ENCODE results near the gene SEC31A. TPM values are rescaled to one million over a fixed set of nuclear protein-coding genes. Genes with fewer than 3 reads are reported as not detected.
A peak's percentile ranks its signal among the peaks of the same experiment; 100 is the strongest.
"Not testable (repeated sequence)": the region's sequence is repeated elsewhere in the genome, so short reads cannot be mapped to it uniquely, and the experiment has no call there.

SEC31A gene
- total RNA-seq, 2 experiments from 2014 or later = 87.9 to 89.8 TPM

GRCh38 chr4:82850684-82851083 is 40.3 kb downstream of the SEC31A start:
- Mint-ChIP-seq H3K27me3 (no peaks in the 10 kb centered on the region), H3K4me3 (no peak overlapping the region), H3K4me1 (peaks cover 5% of the 10 kb centered on the region), H3K27ac (no peak overlapping the region), H3K9me3 (ENCODE audit: low read depth) (no peaks in the 10 kb centered on the region), H3K36me3 (peaks cover 51% of the 10 kb centered on the region)
- DNase-seq = no peak
- ATAC-seq = no peak
- CTCF ChIA-PET = interaction anchor here (3.9 to 4.8 kb wide), 2 partner anchors 12 to 49 kb away, joined by 32 to 33 read pairs; partner anchors contain the start of gene THAP9

GRCh38 chr4:82848706-82849105 is 42.2 kb downstream of the SEC31A start:
- Mint-ChIP-seq H3K4me1 (peaks cover 5% of the 10 kb centered on the region), H3K27ac (no peak overlapping the region), H3K27me3 (no peaks in the 10 kb centered on the region), H3K36me3 (peaks cover 44% of the 10 kb centered on the region), H3K9me3 (ENCODE audit: low read depth) (no peaks in the 10 kb centered on the region), H3K4me3 (no peak overlapping the region)
- no peak for ATAC-seq
- CTCF ChIA-PET = no interaction called here
- DNase-seq = no peak

- Mint-ChIP-seq H3K9me3 (ENCODE audit: low read depth) (no peaks in the 10 kb centered on the region), H3K4me3 (no peak overlapping the region), H3K27ac (peak overlapping the region; percentile 14), H3K27me3 (no peaks in the 10 kb centered on the region), H3K4me1 (peaks cover 4% of the 10 kb centered on the region), H3K36me3 (peaks cover 30% of the 10 kb centered on the region)
- ATAC-seq (no peak), DNase-seq (no peak)
- CTCF ChIA-PET = interaction anchor here (1.3 kb wide), 1 partner anchor 10 kb away, joined by 5 read pairs; no protein-coding TSS in a partner anchor
Observed at GRCh38 chr4:82842593-82842992, 48.4 kb downstream of the SEC31A start.

- Mint-ChIP-seq H3K36me3 (peaks cover 29% of the 10 kb centered on the region), H3K4me3 (no peak overlapping the region), H3K27me3 (no peaks in the 10 kb centered on the region), H3K27ac (no peak overlapping the region), H3K9me3 (ENCODE audit: low read depth) (no peaks in the 10 kb centered on the region), H3K4me1 (peaks cover 4% of the 10 kb centered on the region)
- DNase-seq (no peak), ATAC-seq (no peak)
- CTCF ChIA-PET = interaction anchor here (0.6 kb wide), 1 partner anchor 155 kb away, joined by 3 read pairs; no protein-coding TSS in a partner anchor
Observed at GRCh38 chr4:82839624-82840023, 51.3 kb downstream of the SEC31A start.

- no peaks in the 10 kb centered on the region for H3K27me3 Mint-ChIP-seq
- DNase-seq (no peak), ATAC-seq (no peak)
- peaks cover 2% of the 10 kb centered on the region for H3K9me3 Mint-ChIP-seq (ENCODE audit: low read depth)
- no peaks in the 10 kb centered on the region for H3K4me1 Mint-ChIP-seq
- no peak overlapping the region for H3K27ac Mint-ChIP-seq
- no peak overlapping the region for H3K4me3 Mint-ChIP-seq
- peaks cover 37% of the 10 kb centered on the region for H3K36me3 Mint-ChIP-seq
- CTCF ChIA-PET = no interaction called here
Observed at GRCh38 chr4:82833696-82834313, 57.1 kb downstream of the SEC31A start.

GRCh38 chr4:82833060-82833459 is 57.9 kb downstream of the SEC31A start:
- H3K27ac Mint-ChIP-seq; ATAC-seq; H3K27me3 Mint-ChIP-seq; DNase-seq; H3K9me3 Mint-ChIP-seq (ENCODE audit: low read depth); CTCF ChIA-PET; H3K4me3 Mint-ChIP-seq; H3K4me1 Mint-ChIP-seq: not testable (repeated sequence)
- peaks cover 38% of the 10 kb centered on the region for H3K36me3 Mint-ChIP-seq

- DNase-seq (no peak), ATAC-seq (no peak)
- H3K9me3 Mint-ChIP-seq (ENCODE audit: low read depth) = no peaks in the 10 kb centered on the region
- H3K36me3 Mint-ChIP-seq = peaks cover 43% of the 10 kb centered on the region
- no peaks in the 10 kb centered on the region for H3K27me3 Mint-ChIP-seq
- CTCF ChIA-PET = interaction anchor here (0.9 kb wide), 2 partner anchors 27 to 135 kb away, joined by 3 read pairs; partner anchors contain the start of gene SCD5
- H3K4me1 Mint-ChIP-seq = no peaks in the 10 kb centered on the region
- no peak overlapping the region for H3K27ac Mint-ChIP-seq
- no peak overlapping the region for H3K4me3 Mint-ChIP-seq
Observed at GRCh38 chr4:82825425-82825824, 65.5 kb downstream of the SEC31A start.

- no peak for ATAC-seq
- peaks cover 7% of the 10 kb centered on the region for H3K4me1 Mint-ChIP-seq
- CTCF ChIA-PET = no interaction called here
Observed at GRCh38 chr4:82823062-82823461, 67.9 kb downstream of the SEC31A start.

GRCh38 chr4:82820689-82821088 is 70.3 kb downstream of the SEC31A start:
- Mint-ChIP-seq H3K4me1 (peaks cover 7% of the 10 kb centered on the region), H3K27ac (no peak overlapping the region), H3K4me3 (no peak overlapping the region), H3K9me3 (ENCODE audit: low read depth) (no peaks in the 10 kb centered on the region), H3K27me3 (no peaks in the 10 kb centered on the region), H3K36me3 (peaks cover 41% of the 10 kb centered on the region)
- DNase-seq = no peak
- no peak for ATAC-seq
- CTCF ChIA-PET = no interaction called here

More at GRCh38 chr4:82823062-82823461, 67.9 kb downstream of the SEC31A start:
- no peaks in the 10 kb centered on the region for H3K27me3 Mint-ChIP-seq
- no peaks in the 10 kb centered on the region for H3K9me3 Mint-ChIP-seq (ENCODE audit: low read depth)
- H3K27ac Mint-ChIP-seq = no peak overlapping the region
- H3K36me3 Mint-ChIP-seq = peaks cover 48% of the 10 kb centered on the region
- no peak overlapping the region for H3K4me3 Mint-ChIP-seq
- no peak for DNase-seq

GRCh38 chr4:82818664-82819662 is 72.0 kb downstream of the SEC31A start:
- Mint-ChIP-seq H3K4me3 (no peak overlapping the region), H3K36me3 (peaks cover 31% of the 10 kb centered on the region), H3K9me3 (ENCODE audit: low read depth) (no peaks in the 10 kb centered on the region), H3K4me1 (peaks cover 7% of the 10 kb centered on the region), H3K27me3 (no peaks in the 10 kb centered on the region), H3K27ac (peak overlapping the region; percentile 18)
- DNase-seq (no peak), ATAC-seq (no peak)
- CTCF ChIA-PET = no interaction called here

- DNase-seq; H3K4me1 Mint-ChIP-seq; ATAC-seq; H3K27me3 Mint-ChIP-seq; H3K9me3 Mint-ChIP-seq (ENCODE audit: low read depth); H3K4me3 Mint-ChIP-seq; CTCF ChIA-PET; H3K27ac Mint-ChIP-seq: not testable (repeated sequence)
- H3K36me3 Mint-ChIP-seq = peaks cover 16% of the 10 kb centered on the region
Observed at GRCh38 chr4:82816874-82817273, 74.1 kb downstream of the SEC31A start.

GRCh38 chr4:82814034-82814433 is 76.9 kb downstream of the SEC31A start:
- Mint-ChIP-seq H3K27me3 (no peaks in the 10 kb centered on the region), H3K9me3 (ENCODE audit: low read depth) (no peaks in the 10 kb centered on the region), H3K27ac (no peak overlapping the region), H3K4me1 (peaks cover 6% of the 10 kb centered on the region), H3K4me3 (no peak overlapping the region), H3K36me3 (peaks cover 3% of the 10 kb centered on the region)
- CTCF ChIA-PET = no interaction called here
- DNase-seq (no peak), ATAC-seq (no peak)

- Mint-ChIP-seq H3K36me3 (no peaks in the 10 kb centered on the region), H3K4me3 (no peak overlapping the region), H3K27ac (no peak overlapping the region), H3K9me3 (ENCODE audit: low read depth) (no peaks in the 10 kb centered on the region), H3K4me1 (no peaks in the 10 kb centered on the region), H3K27me3 (peaks cover 7% of the 10 kb centered on the region)
- no peak for ATAC-seq
- CTCF ChIA-PET = interaction anchor here (2.3 kb wide), 1 partner anchor 12 kb away, joined by 7 read pairs; the partner anchor contains the start of gene SCD5
- DNase-seq = no peak
Observed at GRCh38 chr4:82811838-82812341, 79.1 kb downstream of the SEC31A start.
